ENCODE data around the gene TMEM212. TPM values are rescaled to one million over a fixed set of nuclear protein-coding genes. Genes with fewer than 3 reads are reported as not detected.

TMEM212 gene
- total RNA-seq, 2 experiments from 2014 or later, result not detected

DNA sequence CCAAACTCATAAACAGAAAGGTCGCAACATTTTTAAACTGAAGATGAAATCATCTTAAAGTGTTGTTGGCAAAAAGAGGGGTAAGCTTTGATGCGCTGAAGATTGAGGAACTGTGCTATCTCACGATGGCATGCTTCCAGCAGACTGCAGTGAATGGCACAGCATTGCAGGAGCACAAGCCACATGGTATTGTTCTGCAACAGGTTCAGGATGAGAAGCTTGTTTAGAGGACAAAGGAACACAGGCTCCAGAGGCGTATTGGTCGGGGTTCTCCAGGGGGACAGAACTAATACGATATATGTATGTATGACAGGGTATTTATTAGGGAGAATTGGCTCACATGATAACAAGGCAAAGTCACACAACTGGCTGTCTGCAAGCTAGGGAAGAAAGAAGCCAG, 19.0 kb upstream of the TMEM212 start:
- Mint-ChIP-seq H3K27me3 (peaks cover 37% of the 10 kb centered on the region), H3K27ac (no peak overlapping the region), H3K4me3 (no peak overlapping the region), H3K4me1 (peaks cover 12% of the 10 kb centered on the region), H3K36me3 (no peaks in the 10 kb centered on the region), H3K9me3 (no peaks in the 10 kb centered on the region)
- no peak for DNase-seq

DNA sequence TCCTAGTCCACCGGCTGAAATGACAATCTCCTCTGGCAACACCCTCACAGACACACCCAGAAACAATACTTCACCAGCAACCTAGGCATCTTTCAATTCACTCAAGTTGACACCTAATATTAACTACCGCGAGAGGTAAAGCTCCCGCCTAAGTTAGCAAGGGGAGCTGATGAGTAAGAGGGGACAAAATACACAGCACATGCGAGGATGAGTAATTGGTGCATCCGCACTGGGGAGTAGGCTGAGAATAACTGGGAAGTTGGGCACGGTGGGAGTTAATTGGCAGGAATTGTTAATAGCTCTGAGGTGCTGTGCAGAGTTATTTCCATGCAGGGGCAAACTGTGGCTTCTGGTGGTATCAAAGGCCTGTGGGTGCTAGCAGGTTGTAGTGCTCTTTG, 18.3 kb upstream of the TMEM212 start:
- Mint-ChIP-seq H3K4me1 (peaks cover 12% of the 10 kb centered on the region), H3K4me3 (no peak overlapping the region), H3K36me3 (no peaks in the 10 kb centered on the region), H3K9me3 (no peaks in the 10 kb centered on the region), H3K27ac (no peak overlapping the region), H3K27me3 (peaks cover 36% of the 10 kb centered on the region)
- no peak for DNase-seq

DNA sequence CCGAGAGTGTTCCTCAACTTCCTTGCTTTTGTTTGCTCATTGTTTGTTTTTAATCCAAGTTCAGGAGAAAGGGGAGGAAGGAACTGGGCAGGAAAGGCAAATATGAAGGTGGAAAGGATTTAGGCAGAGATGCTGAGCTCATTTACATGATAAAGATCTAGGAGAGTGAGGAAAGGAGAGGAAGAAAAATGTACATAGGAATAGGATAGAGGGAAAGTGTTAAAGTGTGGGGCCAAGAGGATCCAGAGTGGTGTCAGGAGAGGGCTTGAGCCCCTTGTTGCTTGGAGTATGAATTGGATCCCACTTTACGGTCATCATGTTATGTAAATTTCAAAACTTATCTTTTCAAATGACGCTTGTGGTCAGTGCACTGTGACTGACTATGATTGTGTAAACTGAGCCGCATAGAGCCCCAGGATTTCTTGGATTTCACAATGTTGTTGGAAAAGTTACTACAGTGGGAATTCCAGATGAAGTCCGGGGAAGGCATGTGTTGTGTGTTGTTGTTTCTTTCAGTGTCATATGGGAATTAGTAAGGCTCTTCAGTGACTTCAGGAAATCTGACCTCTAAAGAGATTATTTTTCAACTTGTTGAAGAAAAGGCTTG, 17.8 kb upstream of the TMEM212 start:
- Mint-ChIP-seq H3K4me1 (peaks cover 12% of the 10 kb centered on the region), H3K36me3 (no peaks in the 10 kb centered on the region), H3K4me3 (no peak overlapping the region), H3K9me3 (no peaks in the 10 kb centered on the region), H3K27me3 (peaks cover 40% of the 10 kb centered on the region), H3K27ac (no peak overlapping the region)
- DNase-seq, result no peak

DNA sequence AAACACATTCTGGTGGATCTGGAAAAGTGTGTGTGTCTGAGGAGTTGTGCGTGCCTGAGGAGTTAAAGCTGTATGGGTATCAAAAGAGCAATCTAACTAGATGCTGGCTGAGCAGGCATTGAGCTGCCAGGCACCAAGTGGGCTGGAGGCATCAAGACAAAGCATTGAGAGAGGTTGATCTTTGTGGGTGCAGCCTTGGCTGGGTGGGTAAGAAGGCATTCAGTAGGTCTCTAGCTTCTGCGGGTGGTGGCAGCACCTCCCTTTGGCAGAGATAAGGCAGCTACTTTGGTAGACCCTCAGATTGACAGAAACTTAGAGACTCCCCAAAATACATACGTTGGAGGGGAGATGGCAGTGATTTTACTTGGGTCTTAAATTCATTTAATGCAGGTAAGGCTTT, 15.8 kb upstream of the TMEM212 start:
- H3K4me3 Mint-ChIP-seq, result no peak overlapping the region
- no peak for DNase-seq
- H3K9me3 Mint-ChIP-seq, result no peaks in the 10 kb centered on the region
- peaks cover 33% of the 10 kb centered on the region for H3K27me3 Mint-ChIP-seq
- H3K27ac Mint-ChIP-seq, result no peak overlapping the region
- H3K4me1 Mint-ChIP-seq, result peaks cover 5% of the 10 kb centered on the region
- no peaks in the 10 kb centered on the region for H3K36me3 Mint-ChIP-seq

DNA sequence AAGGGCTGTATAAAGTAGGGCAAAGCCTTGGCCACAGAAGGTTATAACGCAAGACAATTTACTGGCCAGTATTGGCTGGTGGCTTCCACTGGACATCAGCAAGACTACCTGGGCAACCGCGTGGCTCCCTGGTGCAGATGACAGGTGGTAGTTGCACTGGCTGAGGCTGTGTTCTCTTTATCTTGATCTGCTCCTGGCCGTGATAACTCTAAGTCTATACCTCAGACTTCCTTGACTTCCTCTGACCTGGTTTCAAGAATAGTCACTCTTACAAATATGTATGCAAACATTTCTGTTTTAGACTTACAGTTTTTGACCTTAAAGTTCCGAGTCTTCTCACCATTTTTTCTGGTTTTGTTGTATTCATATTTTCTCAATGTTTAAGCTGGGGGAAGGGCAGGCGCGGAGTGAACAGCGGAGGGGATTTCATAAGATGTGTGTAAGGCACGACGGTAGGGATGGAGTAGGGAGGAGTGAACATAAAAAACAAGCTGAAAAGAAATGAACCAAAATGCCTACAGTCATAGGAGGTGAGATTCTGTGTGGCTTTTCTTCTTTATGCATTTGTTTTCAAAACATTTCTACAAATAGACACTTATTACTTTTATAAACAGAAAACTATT, 15.2 kb upstream of the TMEM212 start:
- no peaks in the 10 kb centered on the region for H3K36me3 Mint-ChIP-seq
- no peaks in the 10 kb centered on the region for H3K9me3 Mint-ChIP-seq
- peaks cover 2% of the 10 kb centered on the region for H3K4me1 Mint-ChIP-seq
- H3K27me3 Mint-ChIP-seq, result peaks cover 38% of the 10 kb centered on the region
- DNase-seq, result no peak
- H3K4me3 Mint-ChIP-seq, result no peak overlapping the region
- no peak overlapping the region for H3K27ac Mint-ChIP-seq

DNA sequence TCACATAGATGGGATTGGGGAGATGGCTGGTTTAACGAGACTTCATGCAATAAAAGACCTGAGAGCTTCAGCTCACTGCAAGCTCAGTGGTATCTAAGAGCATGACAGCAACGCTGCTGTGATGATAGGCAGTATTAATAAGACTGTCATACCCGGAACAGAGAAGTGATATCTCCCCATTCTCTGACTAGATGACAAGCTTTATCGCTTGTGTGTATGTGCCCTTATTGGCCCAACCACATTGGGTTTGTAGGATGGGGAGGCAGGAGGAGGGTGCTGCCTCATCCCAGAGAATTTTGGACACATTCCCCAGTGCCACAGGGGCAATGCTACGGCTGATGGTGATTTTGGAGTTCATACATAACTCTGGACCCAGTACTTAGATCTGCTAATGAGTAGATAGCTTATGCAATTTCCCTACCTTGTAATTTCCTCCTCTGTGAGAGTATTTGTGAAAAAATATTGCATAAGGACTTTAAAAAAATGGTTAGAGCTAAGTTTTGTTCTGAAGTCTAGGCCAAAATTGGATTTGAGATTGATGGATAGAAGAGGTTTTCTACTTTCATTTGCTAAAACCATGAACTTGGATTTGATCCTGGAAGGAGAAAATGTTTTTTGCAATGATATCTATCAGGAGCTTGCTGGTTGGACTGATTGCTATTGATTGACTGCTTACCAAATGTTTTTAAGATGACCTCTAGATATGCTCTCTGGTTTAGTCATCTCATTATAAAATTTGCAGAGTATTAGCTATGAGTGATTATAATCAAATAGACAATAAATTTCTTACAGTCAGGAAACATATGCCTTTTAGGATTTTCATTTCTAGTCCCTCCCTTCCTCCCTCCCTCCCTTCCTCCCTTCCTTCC, 14.0 kb upstream of the TMEM212 start:
- Mint-ChIP-seq H3K27ac (no peak overlapping the region), H3K4me1 (peaks cover 2% of the 10 kb centered on the region)

DNA sequence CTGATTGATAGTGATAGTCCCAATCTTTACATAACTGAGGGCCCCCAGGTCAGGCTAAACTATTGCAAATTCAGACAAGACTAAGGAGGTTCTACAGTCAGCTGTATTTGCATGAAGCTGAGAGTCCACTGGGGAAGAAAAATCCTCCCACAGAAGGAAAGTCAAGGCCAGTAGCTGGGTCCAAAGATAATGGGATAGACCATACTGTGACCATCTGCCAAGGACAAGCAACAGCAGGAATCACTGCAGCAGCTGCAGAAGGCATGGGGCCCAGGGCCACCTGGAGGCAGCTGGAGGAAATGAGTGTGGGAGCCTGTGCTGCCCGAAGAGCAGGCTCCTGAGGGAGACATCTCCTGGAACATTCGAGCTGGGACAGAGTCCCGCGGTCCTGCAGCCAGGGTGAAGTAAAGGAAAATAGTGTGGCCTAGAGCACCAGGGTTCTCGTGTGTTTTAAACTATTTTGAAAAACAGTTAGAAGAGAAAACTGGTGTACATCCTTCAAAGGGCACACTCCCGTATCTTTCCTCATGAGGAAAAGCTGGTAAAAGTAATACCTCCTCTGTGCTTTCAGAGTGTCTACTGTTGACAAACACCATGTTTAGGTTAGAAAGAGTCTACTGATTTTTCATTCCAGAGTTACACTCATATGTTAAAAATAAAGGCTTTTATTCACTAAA, 13.2 kb upstream of the TMEM212 start:
- Mint-ChIP-seq H3K36me3 (no peaks in the 10 kb centered on the region), H3K4me3 (no peak overlapping the region), H3K27ac (no peak overlapping the region), H3K4me1 (peaks cover 2% of the 10 kb centered on the region), H3K9me3 (no peaks in the 10 kb centered on the region), H3K27me3 (peaks cover 26% of the 10 kb centered on the region)
- no peak for DNase-seq

More for the DNA sequence above, 14.0 kb upstream of the TMEM212 start:
- no peaks in the 10 kb centered on the region for H3K36me3 Mint-ChIP-seq
- no peak overlapping the region for H3K4me3 Mint-ChIP-seq
- DNase-seq, result no peak
- no peaks in the 10 kb centered on the region for H3K9me3 Mint-ChIP-seq
- peaks cover 30% of the 10 kb centered on the region for H3K27me3 Mint-ChIP-seq

DNA sequence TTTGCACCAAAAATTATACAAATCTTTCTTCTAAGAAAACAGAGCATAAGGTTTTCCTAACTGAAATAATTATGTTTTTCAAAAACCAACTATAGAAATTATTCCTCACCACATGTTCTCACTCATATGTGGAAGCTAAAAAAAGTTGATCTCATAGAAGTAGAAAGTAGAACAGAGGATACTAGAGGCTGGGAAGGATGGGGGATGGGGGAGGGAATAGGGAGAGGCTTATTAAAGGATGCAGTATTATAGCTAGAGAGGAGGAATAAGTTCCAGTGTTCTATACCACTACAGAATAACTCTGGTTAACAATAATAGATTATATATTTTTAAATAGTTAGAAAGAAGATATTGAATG, 12.7 kb upstream of the TMEM212 start:
- no peak for DNase-seq
- Mint-ChIP-seq H3K36me3 (no peaks in the 10 kb centered on the region), H3K9me3 (no peaks in the 10 kb centered on the region), H3K4me1 (peaks cover 2% of the 10 kb centered on the region), H3K27me3 (peaks cover 26% of the 10 kb centered on the region), H3K4me3 (no peak overlapping the region), H3K27ac (no peak overlapping the region)

DNA sequence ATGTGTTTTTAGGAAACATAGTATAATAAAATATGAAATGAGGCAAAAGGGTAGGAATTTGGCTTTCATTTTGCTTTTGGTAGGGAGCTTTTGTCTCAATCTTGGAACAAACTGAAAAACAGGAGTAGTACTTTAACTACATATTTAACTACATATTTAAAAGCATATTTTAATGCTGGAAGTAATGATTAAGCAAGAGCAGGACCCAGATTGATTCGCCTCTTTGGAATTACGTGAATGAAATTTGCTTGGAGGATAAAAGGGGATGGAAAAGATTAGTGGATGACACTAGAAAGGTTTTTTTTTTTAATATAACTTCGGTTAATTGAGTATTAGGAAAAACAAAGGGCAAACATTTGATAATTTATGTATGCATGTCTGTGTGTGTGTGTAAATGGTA, 11.2 kb upstream of the TMEM212 start:
- no peak for DNase-seq
- Mint-ChIP-seq H3K4me1 (peaks cover 2% of the 10 kb centered on the region), H3K27me3 (peaks cover 24% of the 10 kb centered on the region), H3K27ac (no peak overlapping the region), H3K4me3 (no peak overlapping the region), H3K36me3 (no peaks in the 10 kb centered on the region), H3K9me3 (no peaks in the 10 kb centered on the region)

DNA sequence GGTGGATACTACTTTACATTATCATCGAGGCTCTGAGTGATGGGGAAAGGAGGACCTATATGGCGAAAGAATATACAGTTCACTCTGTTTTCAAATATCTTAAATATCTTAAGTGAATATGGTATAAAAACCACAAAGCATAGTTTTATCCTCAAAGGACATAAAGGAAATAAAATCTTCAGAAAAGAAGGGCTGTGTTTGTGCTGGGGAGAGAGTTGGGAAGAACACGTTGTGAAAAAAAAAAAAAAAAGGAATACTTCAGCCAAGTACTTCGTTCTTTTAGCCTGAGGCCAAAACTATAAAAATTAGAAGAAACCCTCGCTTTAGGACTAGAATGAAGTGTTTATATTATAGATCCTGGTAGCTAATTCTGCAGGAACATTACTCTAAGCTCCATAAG, 10.2 kb upstream of the TMEM212 start:
- no peak overlapping the region for H3K4me3 Mint-ChIP-seq
- no peak for DNase-seq
- no peaks in the 10 kb centered on the region for H3K36me3 Mint-ChIP-seq
- no peak overlapping the region for H3K27ac Mint-ChIP-seq
- H3K27me3 Mint-ChIP-seq, result peaks cover 21% of the 10 kb centered on the region
- H3K4me1 Mint-ChIP-seq, result peaks cover 1% of the 10 kb centered on the region
- H3K9me3 Mint-ChIP-seq, result no peaks in the 10 kb centered on the region

DNA sequence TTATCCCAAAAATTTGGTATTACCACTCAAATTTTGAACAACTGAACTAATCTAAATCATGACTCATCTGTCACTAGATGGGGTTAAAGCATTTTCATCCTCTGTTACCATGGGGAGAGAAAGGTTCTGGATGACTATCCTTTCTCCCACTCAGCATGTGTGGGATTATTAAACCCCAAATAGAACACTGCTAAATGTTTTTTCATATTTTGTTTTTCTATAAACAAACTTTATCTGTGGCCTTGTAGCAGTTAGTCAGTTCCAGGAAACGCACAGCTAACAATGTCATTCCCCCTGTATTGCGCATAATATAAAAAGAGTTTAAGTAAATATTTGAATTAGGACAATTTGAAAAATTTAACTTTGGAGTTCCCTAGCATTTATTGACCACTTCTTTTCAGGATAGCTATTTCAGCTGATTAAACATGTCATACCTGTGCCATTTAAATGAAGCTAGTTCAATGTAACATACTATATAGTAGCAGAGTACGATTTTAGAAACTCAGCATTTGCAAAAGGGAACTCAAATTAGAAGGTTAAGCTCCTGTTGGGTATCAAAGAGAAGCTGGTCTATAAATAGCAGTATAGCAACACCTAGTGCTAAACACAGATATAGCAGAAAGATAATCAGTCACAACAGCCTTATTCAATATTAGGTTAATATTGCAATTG, 9.2 kb upstream of the TMEM212 start:
- Mint-ChIP-seq H3K4me1 (no peaks in the 10 kb centered on the region), H3K27me3 (peaks cover 24% of the 10 kb centered on the region), H3K9me3 (no peaks in the 10 kb centered on the region)

DNA sequence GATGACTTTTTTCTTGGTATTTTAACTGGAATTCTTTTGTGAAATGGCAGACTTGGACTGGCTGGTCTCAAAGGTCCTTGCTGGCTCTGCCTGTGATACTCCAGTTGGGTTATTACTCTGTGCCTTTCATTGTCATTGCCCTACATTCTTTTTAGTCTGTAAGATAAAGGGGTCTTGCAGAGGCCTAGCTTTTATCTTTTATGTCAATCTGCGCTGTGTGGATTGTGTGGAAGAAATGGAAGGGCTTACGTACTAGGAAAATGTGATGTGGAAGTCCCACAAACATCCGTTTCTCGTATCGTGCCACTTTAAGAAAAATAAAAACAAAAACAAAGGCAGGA, 8.7 kb upstream of the TMEM212 start:
- Mint-ChIP-seq H3K9me3 (no peaks in the 10 kb centered on the region), H3K4me1 (no peaks in the 10 kb centered on the region)

More for the DNA sequence above, 9.2 kb upstream of the TMEM212 start:
- DNase-seq, result no peak
- H3K36me3 Mint-ChIP-seq, result no peaks in the 10 kb centered on the region
- H3K27ac Mint-ChIP-seq, result no peak overlapping the region
- H3K4me3 Mint-ChIP-seq, result no peak overlapping the region

DNA sequence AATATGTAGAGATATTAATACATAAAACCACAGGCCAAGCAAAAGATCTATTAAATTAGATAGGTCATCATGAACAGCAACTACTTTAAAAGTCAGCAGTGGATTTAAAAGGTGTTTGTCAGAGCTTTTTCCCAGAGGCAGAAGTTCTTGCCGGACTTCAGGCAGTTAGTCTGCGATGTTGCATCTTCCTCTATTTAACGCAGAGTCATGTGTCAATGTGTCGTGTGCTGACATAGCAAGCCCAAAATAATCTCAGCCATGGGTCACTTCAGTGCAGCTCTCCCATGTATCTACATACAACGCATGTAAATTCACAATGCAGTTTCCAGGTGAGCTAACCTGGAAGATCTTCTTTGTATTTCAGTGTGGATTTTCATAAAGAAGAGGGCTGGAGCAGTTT, 8.0 kb upstream of the TMEM212 start:
- H3K9me3 Mint-ChIP-seq, result no peaks in the 10 kb centered on the region
- no peak for DNase-seq
- no peaks in the 10 kb centered on the region for H3K36me3 Mint-ChIP-seq
- peaks cover 20% of the 10 kb centered on the region for H3K27me3 Mint-ChIP-seq
- no peak overlapping the region for H3K27ac Mint-ChIP-seq
- H3K4me1 Mint-ChIP-seq, result no peaks in the 10 kb centered on the region
- H3K4me3 Mint-ChIP-seq, result no peak overlapping the region

More for the DNA sequence above, 8.7 kb upstream of the TMEM212 start:
- Mint-ChIP-seq H3K27me3 (peaks cover 24% of the 10 kb centered on the region), H3K36me3 (no peaks in the 10 kb centered on the region), H3K27ac (no peak overlapping the region), H3K4me3 (no peak overlapping the region)
- no peak for DNase-seq

DNA sequence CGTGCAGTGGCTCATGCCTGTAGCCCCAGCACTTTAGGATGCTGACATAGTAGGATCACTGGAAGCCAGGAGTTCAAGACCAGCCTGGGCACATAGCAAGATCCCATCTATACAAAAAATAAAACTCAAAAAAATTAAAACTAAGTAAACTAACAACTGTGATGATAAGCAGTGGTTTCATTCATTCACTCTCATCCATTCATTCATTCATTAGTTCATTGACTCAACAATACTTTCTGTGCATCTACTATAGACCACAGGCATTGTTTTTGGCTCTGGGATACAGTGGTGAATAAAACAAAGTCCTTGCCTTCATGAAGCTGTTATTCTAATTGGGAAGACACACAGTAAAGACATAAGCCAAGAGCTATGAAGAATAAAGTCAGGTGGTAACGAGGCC, 7.5 kb upstream of the TMEM212 start:
- Mint-ChIP-seq H3K27me3 (peaks cover 19% of the 10 kb centered on the region), H3K27ac (no peak overlapping the region), H3K4me3 (no peak overlapping the region), H3K9me3 (no peaks in the 10 kb centered on the region), H3K36me3 (no peaks in the 10 kb centered on the region), H3K4me1 (no peaks in the 10 kb centered on the region)
- DNase-seq, result no peak

DNA sequence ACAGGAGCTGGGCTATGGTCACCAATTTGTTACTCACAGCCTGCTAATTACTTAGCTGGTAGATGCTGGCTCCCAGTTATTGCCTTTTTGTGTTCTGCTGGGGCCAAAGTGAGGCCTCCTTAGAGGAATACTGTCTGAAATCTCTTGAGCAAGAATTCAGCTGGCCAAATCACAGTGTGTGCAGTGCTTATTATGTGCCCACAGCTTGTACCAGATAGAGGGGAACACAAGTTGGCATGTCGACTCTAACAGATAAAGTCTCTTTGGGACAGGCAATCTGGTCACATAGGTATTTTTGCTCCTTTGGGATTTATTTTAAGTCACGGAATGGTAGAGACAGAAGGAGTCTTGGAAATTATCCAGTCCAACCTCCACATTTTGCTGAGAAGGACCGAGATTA, 6.3 kb upstream of the TMEM212 start:
- no peaks in the 10 kb centered on the region for H3K4me1 Mint-ChIP-seq

More for the DNA sequence above, 6.3 kb upstream of the TMEM212 start:
- DNase-seq, result no peak
- no peak overlapping the region for H3K4me3 Mint-ChIP-seq
- H3K27me3 Mint-ChIP-seq, result peaks cover 16% of the 10 kb centered on the region
- no peaks in the 10 kb centered on the region for H3K9me3 Mint-ChIP-seq
- H3K27ac Mint-ChIP-seq, result no peak overlapping the region
- no peaks in the 10 kb centered on the region for H3K36me3 Mint-ChIP-seq

Measured in activated naive CD8-positive, alpha-beta T cell treated with anti-CD3 and anti-CD28 coated beads for 36 hours (primary cell).